Panc1 (cell line): Measurements from ENCODE around the gene YIPF4. TPM values are rescaled to one million over a fixed set of nuclear protein-coding genes. Genes with fewer than 3 reads are reported as not detected.
"Not testable (repeated sequence)": the region's sequence is repeated elsewhere in the genome, so short reads cannot be mapped to it uniquely, and the experiment has no call there.

Experiments used
- ATAC-seq: fragments of 200-7000 bp; cut with Tn5 transposase; 2 replicates; pipeline ENCODE4 v1.9.1; 2020; ENCODE audit warnings: mild to moderate bottlenecking, moderate library complexity
- BruUV-seq: library from RNA; stranded (reverse); fragments of 400-500 nt; replicated peaks from 2 replicates; lab custom pipeline; 2021; lab: Mats Ljungman, UMichigan
- CTCF ChIA-PET: fragments of 300-600 bp; sonication (Branson Sonifier 250); formaldehyde crosslinking; loops from one replicate; lab custom pipeline; 2022; ENCODE audit warnings: antibody characterized with exemption; lab: Charles Lee
- POLR2A ChIA-PET: fragments of 300-600 bp; sonication (Branson Sonifier 250); formaldehyde crosslinking; loops from one replicate; lab custom pipeline; 2022; ENCODE audit warnings: antibody characterized with exemption; lab: Charles Lee
- DNase-seq: peaks from one replicate; pipeline ENCODE4 v3.0.0-alpha.2; 2010; ENCODE audit warnings: low read depth, low spot score
- H3K27ac ChIP-seq: 2 replicates; pipeline ENCODE4 v1.5.1; 2011; ENCODE audit warnings: mild to moderate bottlenecking, low read length, inconsistent platforms
- H3K27me3 ChIP-seq: fragments of 200-500 bp; sonication (Bioruptor generic); 2 replicates; pipeline ENCODE4 v1.6.0; 2014; ENCODE audit warnings: low read length, inconsistent platforms; ENCODE audit not compliant: control insufficient read depth, insufficient read depth
- H3K36me3 ChIP-seq: fragments of 200-500 bp; sonication (Bioruptor generic); 2 replicates; pipeline ENCODE4 v1.5.1; 2014; ENCODE audit warnings: inconsistent platforms, mild to moderate bottlenecking, low read length, moderate library complexity; ENCODE audit not compliant: control insufficient read depth, insufficient read depth
- H3K4me1 ChIP-seq: 2 replicates; pipeline ENCODE4 v1.5.1; 2011; ENCODE audit warnings: inconsistent platforms, mild to moderate bottlenecking, low read length, moderate library complexity; ENCODE audit not compliant: control insufficient read depth, insufficient read depth
- H3K4me3 ChIP-seq, 2 experiments: 2 replicates each; pipeline ENCODE4 v1.5.1; 2011 to 2012; ENCODE audit warnings: low read depth in 2 of 2, low read length in 2 of 2, mild to moderate bottlenecking in 2 of 2, inconsistent platforms in 1 of 2, moderate library complexity in 1 of 2
- H3K9me3 ChIP-seq: fragments of 200-500 bp; sonication (Bioruptor generic); 2 replicates; pipeline ENCODE4 v1.5.1; 2014; ENCODE audit warnings: low read depth, mild to moderate bottlenecking, inconsistent platforms, low read length, moderate library complexity; ENCODE audit not compliant: control insufficient read depth, insufficient read depth
- CTCF ChIP-seq: fragments of 450-650 bp; IDR thresholded peaks from 2 replicates; pipeline ENCODE4 v1.5.1; 2017; ENCODE audit warnings: mild to moderate bottlenecking
- POLR2AphosphoS5 ChIP-seq: IDR thresholded peaks from 2 replicates; pipeline ENCODE4 v1.6.1; 2012; ENCODE audit warnings: mild to moderate bottlenecking, low read depth, low read length, moderate library complexity
- SIN3A ChIP-seq: IDR thresholded peaks from 2 replicates; pipeline ENCODE4 v1.6.1; 2012; ENCODE audit warnings: low read depth, mild to moderate bottlenecking, low read length, moderate library complexity, borderline replicate concordance; ENCODE audit not compliant: insufficient read depth
- TCF7L2 ChIP-seq: IDR thresholded peaks from 2 replicates; pipeline ENCODE4 v1.6.1; 2011; ENCODE audit warnings: mild to moderate bottlenecking, low read depth, low read length, inconsistent platforms
- in situ Hi-C: cut with HindIII; loops from 2 replicates; pipeline ENCODE4 v1.10.0; 2016; ENCODE audit warnings: low sequenced_read_pairs, low pct_unique_long_range_greater_than_20kb
- intact Hi-C: fragments of 100-400 bp; cut with micrococcal nuclease; formaldehyde crosslinking; loops from one replicate; pipeline ENCODE4 v1.10.0; 2022; ENCODE audit not compliant: unreplicated experiment
- total RNA-seq: library from RNA; stranded (reverse); gene quantifications from one replicate; pipeline ENCODE4 v1.2.1, GENCODE V29; 2021; ENCODE audit not compliant: unreplicated experiment
- TF ChIP-seq, protein P1 (sequence below), 2 experiments: IDR thresholded peaks; 2 replicates each; pipeline ENCODE4 v1.6.1; 2011 to 2012; ENCODE audit warnings: low read depth in 2 of 2, control low read depth in 1 of 2, low read length in 1 of 2, mild to moderate bottlenecking in 1 of 2, moderate library complexity in 1 of 2; ENCODE audit not compliant: insufficient read depth in 1 of 2

YIPF4 gene
- total RNA-seq, 1 experiment from 2014 or later, result 45.9 TPM

- DNase-seq (no peak), ATAC-seq (no peak)
- ChIA-PET CTCF (no interaction called here), POLR2A (no interaction called here)
- in situ Hi-C loops, result no loop called here
- no peaks in the 10 kb centered on the region for H3K36me3 ChIP-seq
- BruUV-seq, result no TSS peak
- no peaks in the 10 kb centered on the region for H3K27me3 ChIP-seq
- no peaks in the 10 kb centered on the region for H3K4me1 ChIP-seq
- no peaks in the 10 kb centered on the region for H3K9me3 ChIP-seq
- no peak overlapping the region for H3K27ac ChIP-seq
- H3K4me3 ChIP-seq, result no peak overlapping the region
- TF ChIP-seq CTCF (no peak), TCF7L2 (no peak), POLR2AphosphoS5 (no peak), SIN3A (no peak)
- TF ChIP-seq, protein P1, sequence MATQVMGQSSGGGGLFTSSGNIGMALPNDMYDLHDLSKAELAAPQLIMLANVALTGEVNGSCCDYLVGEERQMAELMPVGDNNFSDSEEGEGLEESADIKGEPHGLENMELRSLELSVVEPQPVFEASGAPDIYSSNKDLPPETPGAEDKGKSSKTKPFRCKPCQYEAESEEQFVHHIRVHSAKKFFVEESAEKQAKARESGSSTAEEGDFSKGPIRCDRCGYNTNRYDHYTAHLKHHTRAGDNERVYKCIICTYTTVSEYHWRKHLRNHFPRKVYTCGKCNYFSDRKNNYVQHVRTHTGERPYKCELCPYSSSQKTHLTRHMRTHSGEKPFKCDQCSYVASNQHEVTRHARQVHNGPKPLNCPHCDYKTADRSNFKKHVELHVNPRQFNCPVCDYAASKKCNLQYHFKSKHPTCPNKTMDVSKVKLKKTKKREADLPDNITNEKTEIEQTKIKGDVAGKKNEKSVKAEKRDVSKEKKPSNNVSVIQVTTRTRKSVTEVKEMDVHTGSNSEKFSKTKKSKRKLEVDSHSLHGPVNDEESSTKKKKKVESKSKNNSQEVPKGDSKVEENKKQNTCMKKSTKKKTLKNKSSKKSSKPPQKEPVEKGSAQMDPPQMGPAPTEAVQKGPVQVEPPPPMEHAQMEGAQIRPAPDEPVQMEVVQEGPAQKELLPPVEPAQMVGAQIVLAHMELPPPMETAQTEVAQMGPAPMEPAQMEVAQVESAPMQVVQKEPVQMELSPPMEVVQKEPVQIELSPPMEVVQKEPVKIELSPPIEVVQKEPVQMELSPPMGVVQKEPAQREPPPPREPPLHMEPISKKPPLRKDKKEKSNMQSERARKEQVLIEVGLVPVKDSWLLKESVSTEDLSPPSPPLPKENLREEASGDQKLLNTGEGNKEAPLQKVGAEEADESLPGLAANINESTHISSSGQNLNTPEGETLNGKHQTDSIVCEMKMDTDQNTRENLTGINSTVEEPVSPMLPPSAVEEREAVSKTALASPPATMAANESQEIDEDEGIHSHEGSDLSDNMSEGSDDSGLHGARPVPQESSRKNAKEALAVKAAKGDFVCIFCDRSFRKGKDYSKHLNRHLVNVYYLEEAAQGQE (IDR thresholded peaks at IDR 0.05; ENCODE audit: insufficient read depth in 1 of 2, low read depth in 2 of 2, low read length in 1 of 2), result no peak
- intact Hi-C loops, result no loop called here
Measured at GRCh38 chr2:32314886-32315285, 37.2 kb downstream of the YIPF4 start.

- CTCF ChIA-PET, BruUV-seq, H3K9me3 ChIP-seq, ATAC-seq, H3K27me3 ChIP-seq, H3K4me3 ChIP-seq, H3K4me1 ChIP-seq, intact Hi-C loops, H3K36me3 ChIP-seq, DNase-seq, in situ Hi-C loops, H3K27ac ChIP-seq: not testable (repeated sequence)
- POLR2A ChIA-PET, result interaction anchor here (0.6 kb wide), 1 partner anchor 100 kb away, joined by 3 read pairs; no protein-coding TSS in a partner anchor
Measured at GRCh38 chr2:32328679-32329078, 51.0 kb downstream of the YIPF4 start.

DNA sequence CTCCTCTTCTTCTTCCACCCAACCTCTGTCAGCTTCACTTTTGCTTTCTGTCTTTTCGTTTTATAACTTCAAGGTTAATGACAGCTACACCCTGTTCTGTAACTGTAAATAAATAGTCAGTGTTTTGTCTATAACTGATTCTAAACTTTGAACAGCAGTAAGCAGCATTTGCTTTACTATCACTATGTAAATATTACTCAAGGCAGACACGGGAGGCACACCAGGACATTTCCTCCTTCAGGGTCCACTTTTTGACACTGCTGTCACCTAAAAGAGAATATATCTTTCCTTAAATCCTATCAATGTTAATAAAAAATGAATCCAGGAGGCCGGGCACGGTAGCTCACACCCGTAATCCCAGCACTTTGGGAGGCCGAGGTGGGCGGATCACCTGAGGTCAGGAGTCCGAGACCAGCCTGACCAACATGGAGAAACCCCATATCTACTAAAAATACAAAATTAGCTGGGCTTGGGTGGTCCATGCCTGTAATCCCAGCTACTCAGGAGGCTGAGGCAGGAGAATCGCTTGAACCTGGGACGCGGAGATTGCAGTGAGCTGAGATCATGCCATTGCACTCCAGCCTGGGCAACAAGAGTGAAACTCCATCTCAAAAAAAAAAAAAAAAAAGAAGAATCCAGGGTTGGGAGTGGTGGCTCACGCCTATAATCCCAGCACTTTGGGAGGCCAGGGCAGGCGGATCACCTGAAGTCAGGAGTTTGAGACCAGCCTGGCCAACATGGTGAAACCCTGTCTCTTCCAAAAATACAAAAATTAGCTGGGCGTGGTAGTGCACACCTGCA, 51.7 kb downstream of the YIPF4 start:
- H3K27ac ChIP-seq, DNase-seq, H3K4me3 ChIP-seq, H3K9me3 ChIP-seq, H3K27me3 ChIP-seq, H3K36me3 ChIP-seq, intact Hi-C loops, H3K4me1 ChIP-seq, in situ Hi-C loops, ATAC-seq, BruUV-seq, CTCF ChIA-PET: not testable (repeated sequence)
- POLR2A ChIA-PET, result interaction anchor here (0.6 to 0.7 kb wide), 2 partner anchors 100 to 177 kb away, joined by 3 to 7 read pairs; no protein-coding TSS in a partner anchor
